NCI-H2029 (cell line): ENCODE results near the gene SCYGR5.
"Not testable (repeated sequence)": the region's sequence is repeated elsewhere in the genome, so short reads cannot be mapped to it uniquely, and the experiment has no call there.

ENCODE experiments used
- DNase-seq: peaks from one replicate; lab custom pipeline; 2025; lab: John Stamatoyannopoulos, UW

SCYGR5 gene, protein sequence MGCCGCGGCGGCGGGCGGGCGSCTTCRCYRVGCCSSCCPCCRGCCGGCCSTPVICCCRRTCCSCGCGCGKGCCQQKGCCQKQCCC

DNA sequence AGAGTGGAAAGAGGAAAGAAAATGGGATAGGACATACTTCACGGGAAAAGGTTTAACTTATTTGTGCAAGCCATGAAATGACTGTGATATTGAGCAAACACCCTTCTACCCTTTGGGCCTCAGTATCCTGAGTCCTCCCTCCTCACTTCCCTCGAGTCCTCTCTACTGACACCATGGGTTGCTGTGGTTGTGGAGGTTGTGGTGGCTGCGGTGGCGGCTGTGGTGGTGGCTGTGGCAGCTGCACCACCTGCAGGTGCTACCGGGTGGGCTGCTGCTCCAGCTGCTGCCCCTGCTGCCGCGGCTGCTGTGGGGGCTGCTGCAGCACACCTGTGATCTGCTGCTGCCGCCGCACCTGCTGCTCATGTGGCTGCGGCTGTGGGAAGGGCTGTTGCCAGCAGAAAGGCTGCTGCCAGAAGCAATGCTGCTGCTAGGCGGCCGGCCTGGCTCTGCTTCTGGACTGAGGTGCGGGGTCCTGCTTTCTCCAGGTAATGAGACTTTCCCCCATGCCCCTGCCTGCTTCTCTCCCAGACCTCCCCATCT, at the start of gene SCYGR5:
TSS of gene SCYGR5 (plus strand) at position 174 of the 540 bp plus-strand sequence. CDS start at position 174, 0 bp downstream.
- DNase-seq, result not testable (repeated sequence)

DNA sequence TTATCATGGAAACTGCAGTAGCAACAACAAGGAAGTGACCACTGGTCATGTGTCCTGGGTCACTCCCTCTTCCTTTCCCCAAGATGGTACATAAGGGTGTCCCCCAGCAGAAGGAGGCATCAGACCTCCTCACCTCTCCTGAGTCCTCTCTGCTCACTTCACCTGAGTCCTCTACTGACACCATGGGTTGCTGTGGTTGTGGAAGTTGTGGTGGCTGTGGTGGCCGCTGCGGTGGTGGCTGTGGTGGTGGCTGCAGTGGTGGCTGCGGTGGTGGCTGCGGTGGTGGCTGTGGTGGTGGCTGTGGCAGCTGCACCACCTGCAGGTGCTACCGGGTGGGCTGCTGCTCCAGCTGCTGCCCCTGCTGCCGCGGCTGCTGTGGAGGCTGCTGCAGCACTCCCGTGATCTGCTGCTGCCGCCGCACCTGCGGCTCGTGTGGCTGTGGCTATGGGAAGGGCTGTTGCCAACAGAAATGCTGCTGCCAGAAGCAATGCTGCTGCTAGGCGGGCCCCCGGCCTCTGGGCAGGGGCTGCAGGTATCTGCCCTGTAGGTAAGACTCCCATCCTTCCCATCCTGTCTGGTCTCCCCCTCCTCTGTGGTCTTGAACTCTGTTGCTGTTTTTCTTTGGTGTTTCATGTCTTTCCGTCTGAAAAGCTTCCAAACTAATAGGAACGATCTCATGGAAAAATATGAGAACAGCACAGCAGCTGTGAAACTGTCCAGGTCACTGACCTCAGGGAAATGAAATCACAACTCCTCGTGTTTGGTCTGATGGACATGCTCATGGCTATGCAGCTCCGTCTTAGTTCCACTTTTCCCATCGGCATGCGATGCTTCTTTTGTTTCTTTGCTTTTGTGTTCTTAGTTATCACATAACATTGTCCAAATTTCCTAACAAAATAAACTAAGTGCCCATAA, 49.0 kb upstream of the SCYGR5 start, which contains the start of gene SCYGR4:
TSS of gene SCYGR4 (plus strand) at position 183 of the 915 bp plus-strand sequence. CDS start at position 183, 0 bp downstream.
- DNase-seq, result no peak

DNA sequence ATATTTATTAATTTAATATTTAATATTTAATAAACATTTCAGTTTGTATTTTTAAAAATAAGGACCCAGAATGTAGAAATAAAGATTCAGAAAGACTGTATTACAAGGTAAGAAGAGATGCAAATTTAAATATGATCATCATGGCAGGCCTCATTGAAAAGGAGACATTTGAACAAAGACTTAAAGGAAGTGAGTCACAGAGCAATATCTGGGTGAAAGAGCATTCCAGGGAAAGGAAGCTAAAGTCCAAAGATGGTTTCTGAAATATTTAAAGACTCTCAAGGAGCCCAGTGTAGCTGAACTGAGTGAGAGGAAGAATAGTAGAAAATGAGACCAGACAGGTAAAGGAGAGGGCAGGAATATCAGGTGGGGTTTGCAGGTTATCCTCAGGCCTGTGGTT, 43.4 kb upstream of the SCYGR5 start:
- DNase-seq, result no peak

DNA sequence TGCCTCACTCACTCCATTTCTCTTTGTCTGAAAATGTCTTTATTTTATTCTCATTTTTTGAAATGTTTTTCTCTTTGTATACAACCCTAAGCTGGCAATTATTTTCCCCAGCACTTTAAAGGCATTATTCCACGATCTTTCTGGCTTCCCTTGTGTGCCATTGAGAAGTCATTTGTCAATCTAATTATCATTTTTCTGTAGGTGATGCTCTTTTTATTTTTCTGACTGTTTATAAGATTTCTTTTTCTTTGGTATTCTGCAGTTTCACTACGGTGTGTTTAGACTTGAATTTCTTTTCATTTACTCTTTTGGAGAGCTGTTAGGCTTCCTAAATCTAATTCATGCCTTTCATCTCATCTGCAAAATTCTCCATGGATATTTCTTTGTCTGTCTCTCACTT, 41.2 kb upstream of the SCYGR5 start:
- no peak for DNase-seq

DNA sequence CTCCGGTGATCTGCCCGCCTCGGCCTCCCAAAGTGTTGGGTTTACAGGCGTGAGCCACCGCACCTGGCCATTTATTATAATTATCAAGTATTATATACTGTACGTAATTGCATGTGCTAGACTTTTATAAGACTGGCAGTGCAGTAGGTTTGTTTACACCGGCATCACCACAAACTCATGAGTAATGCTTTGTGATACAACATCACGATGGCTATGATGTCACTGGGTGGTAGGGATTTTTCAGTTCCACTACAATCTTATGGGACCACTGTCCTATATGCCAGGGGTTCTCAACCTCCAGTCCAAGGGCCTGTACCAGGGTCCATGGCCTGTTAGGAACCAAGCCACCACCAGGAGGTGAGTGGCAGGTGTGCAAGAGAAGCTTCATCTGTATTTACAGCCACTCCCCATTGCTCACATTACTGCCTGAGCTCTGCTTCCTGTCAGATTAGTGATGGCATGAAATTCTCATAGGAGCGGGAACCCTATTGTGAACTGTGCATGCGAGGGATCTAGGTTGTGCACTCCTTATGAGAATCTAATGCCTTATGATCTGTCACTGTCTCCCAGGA, 39.9 kb upstream of the SCYGR5 start:
- DNase-seq, result no peak

DNA sequence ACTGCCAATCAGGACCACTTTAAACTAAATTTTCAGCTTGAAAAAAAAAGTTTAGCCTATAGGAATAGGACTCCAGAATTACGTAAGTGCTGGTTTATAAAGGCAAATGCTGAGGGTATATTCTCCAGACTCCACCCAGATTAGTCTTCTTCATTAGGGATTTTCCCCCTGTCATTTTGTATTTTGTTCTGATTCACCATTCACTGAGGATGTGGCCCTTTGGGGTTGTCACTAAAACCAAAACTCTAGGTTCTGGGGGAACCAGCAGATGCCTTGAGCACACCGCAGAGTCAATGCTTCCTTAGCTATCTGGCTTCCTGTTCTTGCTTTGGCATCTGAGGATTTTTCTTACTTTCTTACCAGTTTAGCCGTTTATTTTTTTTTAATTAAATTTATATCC, 38.8 kb upstream of the SCYGR5 start:
- DNase-seq, result no peak

DNA sequence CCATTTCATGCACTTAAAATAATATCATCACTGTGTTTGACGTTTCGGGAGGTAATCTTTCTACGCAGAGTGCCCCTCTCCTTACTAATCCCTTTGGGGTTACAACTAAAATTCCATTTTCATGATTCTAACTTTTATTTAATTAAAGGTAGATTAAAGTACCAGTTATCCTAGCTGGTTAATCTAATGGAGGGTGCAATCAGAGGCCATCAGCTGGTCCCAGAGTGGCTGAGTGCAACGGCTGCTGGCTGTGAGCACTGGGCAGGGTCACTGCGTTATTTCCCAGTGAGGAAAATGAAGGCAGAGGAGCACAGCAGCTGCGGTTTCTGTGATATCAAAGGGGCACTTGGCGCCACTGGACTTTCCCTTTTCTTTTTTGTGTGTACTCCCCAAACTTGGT, 37.2 kb upstream of the SCYGR5 start:
- no peak for DNase-seq

DNA sequence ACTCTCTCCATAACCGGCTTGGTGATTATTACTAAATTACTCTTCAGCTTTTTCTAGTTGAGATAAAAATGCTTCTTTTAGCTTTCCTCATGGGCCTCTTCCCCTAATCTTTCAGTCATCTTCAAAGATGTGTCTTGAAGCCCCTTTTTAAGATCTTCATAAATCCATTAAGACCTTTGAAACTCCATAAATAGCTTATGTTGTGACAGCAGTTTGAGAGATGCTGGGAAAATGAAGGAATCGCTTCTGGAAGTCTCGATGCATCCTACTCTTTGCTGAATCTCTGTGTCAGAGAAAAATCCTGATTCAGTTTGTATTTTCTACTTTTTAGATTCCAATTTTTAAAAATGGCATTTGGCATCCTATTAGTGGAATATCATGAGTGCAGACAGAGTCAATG, 36.3 kb upstream of the SCYGR5 start:
- DNase-seq, result no peak

DNA sequence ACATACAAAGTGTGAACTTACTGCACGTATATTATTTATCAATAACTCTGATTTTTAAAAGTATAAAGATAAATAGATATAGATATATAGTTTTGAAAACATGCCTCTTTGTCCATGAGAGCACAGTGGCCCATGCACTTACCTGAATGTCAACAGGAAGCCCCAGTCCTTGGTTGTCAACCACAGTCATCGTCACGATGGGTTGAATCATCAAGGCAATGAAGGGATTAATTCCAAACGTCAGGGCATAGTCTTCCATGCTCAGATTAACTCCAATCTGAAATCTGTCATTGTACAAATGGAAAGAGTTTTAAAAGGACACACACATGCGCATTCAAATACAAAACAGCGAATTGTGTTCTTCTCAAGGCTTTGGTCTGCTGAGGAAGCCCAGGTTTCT, 33.8 kb upstream of the SCYGR5 start:
- no peak for DNase-seq

DNA sequence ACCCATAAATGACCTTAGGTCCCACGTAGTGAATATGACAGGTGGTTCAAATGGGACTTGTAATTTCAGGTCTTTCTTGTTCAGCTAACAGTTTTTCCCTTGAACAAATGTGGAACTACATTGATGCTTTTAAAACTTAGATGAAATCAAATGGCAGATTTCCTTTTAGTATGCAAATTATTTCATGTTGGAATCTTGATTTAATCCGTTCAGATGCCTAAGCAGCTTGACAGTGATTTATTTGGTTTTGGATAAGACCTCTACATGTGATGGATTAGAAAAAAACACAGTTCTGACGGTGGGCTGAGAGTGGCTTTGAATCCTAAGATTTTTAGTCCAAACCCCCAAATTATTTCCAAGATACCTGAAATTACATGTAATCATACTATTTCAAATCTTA, 32.4 kb upstream of the SCYGR5 start:
- DNase-seq, result no peak

DNA sequence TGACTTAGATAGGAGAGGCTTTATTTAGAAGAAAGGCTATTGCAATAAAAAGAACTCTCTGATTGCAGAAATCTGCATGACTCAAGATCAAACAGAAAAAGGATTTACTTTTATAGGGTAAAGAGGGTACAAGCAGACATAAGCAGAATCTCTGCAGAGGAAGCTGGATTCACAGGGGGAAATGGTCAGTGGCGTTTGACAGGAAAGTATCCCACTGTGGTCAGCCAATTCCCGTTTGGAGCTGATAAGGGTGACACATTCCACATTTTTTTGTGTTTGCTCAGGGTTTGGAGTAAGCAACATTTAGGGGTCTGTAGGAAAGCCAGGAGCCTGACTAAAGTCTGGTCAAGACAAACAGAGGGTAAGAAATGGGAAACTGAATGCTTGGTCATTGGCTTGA, 23.9 kb upstream of the SCYGR5 start:
- no peak for DNase-seq

DNA sequence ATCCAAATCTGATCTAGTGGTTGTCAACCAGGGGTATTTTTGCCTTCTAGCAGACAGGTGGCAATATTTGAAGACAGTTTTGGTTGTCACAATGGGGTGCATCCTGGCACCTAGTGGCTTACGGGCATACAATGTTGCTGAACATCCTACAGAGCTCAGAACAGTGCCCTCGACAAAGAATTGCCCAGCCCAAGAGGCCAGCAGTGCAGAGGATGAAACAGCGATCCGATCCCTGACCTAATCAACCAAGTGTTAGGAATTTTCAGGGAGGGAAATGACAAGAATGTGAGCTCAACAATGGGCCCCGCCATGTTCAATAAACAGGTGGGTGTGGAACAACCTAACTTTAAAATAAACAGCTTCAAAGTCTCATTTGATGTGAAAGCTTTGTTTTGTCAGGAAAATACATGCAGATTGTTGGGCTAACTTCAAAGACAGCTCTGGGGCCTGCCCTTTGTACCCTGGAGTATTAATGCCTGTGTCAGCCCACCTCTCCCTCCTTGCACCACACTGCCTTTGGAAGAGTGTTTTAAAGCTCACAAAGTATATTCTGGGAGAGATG, 22.5 kb upstream of the SCYGR5 start:
- no peak for DNase-seq

DNA sequence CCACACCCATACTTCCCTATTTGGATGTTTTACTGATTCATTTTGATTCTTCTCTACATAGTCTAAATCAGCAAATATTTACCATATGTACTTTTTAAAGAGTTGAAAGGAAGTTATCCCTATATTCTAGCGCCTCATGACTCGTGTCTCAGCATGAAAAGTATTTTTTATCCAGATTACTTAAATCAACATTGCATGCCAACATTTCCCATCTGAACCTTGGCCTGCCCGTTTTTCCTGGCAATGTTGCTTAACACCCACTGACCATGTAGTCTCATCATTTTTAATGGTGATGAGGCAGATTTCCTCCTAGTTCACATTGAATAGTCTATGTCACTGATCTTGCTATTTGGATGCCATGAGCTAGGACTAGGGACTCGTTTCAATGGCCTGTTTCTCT, 13.2 kb upstream of the SCYGR5 start:
- no peak for DNase-seq

DNA sequence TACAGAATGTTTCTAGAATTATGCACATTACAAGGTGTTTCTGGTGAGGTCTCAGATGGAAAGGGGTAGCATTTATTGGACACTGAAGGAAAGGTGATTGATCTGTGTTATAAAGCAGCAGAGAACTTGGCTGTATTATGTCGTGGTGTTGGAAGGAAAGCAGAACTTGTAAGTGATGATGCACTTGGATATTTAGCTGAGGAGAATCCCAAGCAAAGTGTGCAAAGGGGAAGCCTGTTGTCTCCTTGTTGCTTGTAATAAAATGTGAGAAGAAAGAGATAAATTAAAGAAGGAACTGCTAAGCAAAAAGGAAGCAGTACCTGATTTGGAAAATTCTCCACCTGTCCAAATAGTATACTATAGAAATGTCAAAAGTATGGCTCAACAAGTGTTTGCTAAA, 12.2 kb upstream of the SCYGR5 start:
- DNase-seq, result no peak

DNA sequence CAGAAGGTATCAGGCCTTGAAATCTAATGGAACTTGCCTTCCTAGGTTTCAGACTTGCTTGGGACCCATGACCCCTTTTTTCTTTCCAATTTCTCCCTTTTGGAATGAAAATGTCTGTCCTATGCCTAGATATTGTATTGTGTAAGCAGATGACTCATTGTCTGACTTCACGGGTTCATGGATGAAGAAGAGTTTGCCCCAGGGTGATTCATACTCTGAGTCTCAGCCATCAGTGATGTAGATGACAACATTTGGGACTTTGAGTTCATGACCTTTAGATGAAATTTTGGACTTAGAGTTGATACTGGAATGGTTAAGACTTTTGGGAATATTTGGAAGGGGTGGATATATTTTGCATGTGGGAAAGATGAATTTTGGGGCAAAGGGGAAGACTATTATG, 11.2 kb upstream of the SCYGR5 start:
- DNase-seq, result no peak

DNA sequence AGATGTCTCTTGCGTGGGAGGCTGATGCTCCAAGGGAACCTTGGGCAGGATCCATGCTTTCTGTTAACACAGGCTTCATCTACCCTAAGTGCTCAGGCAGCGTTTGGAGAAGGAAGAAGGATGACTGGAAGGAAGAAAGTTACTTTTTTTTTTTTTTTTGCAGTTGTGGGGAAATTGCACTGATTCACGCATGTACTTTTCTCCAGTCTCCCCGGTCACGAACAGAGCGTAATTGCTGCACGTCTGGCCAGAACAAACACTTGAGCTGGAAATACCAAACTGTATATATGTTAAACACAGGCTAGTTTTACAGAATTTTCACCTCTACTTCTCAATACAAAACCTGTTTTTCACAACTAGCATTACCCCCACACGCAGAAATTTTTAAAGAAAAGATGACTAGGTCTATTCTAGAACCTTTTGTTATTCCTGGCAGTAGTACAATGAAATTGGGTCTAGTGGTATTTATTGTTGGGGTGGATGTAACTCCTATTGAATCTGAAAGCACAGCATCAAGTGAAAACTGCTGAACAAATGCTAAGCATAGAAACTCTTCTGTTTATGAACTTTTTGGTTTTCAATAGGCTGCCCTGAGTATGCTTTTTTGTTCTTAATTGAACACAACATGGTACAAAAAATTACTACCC, 9.3 kb upstream of the SCYGR5 start:
- no peak for DNase-seq

DNA sequence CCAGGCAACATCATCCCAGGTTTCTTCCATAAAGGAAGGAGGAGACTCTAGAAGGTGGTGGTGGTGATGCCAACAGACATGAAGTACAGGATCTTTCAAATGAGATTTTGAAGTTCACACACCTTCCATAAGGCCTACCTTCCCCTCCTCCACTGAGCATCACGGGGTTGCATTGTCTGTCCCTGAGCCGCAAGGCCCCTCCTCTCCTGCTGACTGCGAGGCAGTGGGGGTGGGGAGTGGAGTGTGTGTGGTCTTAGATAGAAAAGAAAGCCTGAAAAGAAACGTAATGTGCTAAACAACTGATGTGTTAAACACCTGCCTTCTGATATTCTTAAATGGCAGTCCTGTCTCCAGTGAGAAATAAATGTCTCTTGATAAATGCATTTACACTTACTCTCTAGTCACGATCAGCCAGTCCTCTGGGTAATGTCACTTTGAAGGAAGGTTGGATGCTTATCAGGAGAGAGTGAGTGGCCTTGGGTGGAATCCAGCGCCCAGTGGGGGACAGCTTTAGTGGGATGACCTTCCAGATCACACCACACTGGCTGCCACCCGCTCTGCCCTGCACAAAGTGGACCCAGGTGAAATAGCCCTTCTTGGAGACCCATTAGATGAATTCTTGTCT, 5.5 kb upstream of the SCYGR5 start:
- no peak for DNase-seq

DNA sequence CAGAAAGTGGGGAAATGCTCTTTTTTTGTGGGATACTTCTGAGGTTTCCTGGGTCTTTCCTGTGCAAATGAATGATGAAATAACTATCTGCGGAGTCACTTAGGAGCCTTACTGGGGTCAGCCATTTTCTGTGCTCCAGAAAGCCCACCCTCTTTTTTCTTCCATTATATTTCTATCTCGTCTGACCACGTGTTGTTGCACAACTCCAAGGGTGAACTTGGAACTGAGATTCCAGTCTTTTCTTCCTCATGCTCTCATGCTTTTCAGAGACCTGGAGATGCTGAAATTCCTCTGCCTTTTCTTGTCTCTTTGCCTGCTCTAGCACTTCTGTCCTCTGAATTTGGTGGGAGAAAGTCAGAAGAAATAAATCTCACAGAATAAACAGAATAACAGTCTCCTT, 4.8 kb upstream of the SCYGR5 start:
- no peak for DNase-seq

DNA sequence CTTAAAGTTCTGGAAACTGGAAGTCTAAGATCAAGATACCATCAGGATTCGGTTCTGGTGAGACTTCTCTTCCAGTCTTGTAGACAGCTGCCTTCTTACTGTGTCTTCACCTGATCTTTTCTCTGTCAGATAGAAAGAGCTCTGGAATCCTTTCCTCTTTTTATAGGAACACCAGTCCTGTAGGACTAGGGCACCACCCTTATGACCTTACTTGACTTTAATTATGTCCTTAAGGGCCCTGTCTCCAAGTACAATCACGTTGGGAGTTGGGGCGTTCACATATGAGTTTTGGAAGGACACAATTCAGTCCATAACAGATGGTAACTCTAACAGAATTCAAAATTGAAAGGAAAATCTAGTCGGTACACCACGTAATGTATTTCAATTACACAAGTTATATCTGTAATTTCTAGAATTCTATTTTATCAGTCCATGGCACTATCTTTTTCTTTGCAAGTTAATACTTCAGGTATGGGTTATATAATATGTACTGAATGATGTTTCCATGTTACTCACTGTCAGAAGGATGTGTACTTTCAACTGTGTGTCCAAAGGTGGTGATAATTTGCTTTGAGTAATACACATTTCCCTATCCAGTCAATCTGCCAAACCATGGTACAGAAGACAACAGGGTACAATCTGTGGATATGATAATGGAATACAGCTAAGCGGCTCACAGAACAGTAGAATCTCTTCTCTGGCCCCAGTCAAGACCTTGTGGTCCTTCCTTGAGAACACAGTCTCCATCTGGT, 1.2 kb upstream of the SCYGR5 start:
- no peak for DNase-seq

DNA sequence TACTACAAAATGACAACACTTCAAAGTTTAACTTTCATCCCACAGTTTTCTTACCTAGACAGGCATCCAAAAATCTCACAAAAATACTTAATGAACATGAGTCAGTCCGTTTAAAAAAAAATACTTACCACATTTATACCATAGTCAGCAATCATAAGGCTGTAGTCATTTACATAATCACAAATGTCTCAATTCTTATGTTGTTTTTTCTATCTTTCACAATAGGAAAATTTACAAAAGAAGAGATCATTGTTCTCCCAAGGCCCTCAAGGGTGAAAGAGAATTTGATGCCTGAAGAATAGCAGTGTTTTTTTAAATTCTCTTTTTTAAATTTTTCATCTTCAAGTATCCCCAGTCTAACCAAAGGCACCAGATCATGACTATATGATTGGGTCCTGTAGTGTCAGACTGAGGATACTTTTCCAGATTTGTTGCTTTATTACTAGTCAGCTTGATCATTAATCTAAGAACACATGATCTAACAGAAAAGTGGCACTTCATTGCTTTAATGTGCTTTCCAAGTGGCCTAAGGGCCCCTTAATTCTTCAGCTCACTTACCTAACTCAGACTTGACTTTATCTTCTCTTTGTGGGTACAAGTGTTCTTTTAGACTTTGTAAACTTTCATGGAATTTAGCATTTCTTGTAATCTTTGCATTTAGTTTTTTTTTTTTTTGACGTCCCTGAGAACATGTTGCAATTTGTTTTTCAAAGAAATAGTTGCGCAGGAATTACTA, 4.7 kb downstream of the SCYGR5 start:
- DNase-seq, result no peak
